GM21717 (cell line): Measurements from ENCODE around the gene TNFAIP3.

Source experiments
- ATAC-seq: cut with Tn5 transposase; IDR thresholded peaks from one replicate; pipeline ENCODE4 v1.9.1; 2021; ENCODE audit warnings: mild to moderate bottlenecking, moderate library complexity; ENCODE audit not compliant: unreplicated experiment

Gene TNFAIP3

DNA sequence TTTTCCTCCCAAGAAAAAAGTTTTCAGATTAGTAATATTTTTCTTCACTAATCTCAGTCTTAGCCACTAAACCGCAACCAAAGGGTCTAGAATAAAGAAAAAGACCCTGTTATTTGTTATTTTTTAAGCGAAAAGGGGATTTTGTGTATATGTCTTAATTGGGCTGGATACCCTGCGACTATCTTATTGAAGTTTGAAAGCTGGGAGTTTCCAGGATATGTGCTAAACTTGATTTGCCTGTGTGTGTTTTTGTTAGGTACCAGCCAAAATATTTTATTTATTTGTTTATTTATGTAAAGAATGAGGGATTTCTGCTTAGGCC lies 52.4 kb downstream of the TNFAIP3 start:
- ATAC-seq: no peak

DNA sequence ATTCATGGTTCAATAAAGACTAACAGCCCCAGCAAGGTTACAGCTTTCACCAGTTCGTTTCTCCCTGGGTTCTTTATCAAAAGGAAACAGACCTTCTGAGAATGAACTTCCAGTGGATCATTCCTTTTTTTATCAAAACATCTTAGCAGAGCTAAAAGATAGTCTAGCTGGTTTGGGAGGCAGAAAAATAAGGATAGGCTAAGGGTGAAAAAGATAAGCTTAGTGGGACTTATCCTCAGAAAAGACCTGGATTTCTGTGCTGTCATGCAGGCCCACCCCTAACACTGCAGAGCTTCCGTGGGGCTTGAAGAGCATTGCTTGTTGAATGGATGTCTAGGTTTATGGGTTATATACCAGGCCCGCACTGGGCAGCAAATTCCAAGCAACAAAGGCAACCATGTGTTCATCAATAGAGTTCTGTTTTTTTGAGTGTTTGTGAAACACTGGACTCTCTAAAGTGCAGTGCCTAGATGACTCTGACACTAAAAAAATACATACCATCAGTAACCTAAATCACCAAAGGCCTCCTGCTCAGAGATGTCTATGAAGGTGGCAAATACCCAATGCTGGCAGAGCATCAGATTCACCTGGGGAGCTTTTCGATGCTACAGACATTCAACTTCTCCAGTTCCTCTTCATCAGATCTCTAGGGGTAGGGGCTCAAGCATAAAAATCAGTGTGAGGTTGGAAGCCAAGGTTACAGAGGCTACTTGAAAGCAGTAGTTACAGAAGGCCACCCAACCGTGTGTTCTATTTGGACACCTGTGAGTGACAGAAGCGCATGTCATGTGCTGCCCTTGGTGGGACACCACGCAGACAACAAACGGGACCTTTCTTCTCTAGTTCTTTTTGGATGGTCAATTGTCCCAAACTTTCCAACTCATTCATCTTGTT lies 53.0 kb downstream of the TNFAIP3 start:
- ATAC-seq: no peak

DNA sequence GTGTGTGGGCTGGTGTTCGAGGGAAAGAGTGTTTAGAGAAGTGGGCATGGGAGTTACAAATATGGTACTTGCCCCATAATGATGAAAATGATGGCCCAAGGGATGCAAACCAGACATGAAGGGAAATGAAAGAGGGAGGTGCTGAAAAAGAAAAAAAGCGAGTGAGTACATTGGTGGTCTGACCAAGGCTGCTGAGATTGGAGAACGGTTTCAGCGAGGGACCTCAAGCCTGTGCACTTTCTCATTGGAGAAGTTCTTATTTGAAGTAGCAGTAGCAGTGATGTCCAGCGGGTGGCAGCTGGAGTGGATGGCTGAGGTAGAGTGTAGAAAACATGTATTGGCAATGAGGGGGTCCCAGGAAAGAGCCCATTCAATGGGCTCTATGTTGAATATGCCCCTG lies 54.8 kb downstream of the TNFAIP3 start:
- ATAC-seq: no peak

DNA sequence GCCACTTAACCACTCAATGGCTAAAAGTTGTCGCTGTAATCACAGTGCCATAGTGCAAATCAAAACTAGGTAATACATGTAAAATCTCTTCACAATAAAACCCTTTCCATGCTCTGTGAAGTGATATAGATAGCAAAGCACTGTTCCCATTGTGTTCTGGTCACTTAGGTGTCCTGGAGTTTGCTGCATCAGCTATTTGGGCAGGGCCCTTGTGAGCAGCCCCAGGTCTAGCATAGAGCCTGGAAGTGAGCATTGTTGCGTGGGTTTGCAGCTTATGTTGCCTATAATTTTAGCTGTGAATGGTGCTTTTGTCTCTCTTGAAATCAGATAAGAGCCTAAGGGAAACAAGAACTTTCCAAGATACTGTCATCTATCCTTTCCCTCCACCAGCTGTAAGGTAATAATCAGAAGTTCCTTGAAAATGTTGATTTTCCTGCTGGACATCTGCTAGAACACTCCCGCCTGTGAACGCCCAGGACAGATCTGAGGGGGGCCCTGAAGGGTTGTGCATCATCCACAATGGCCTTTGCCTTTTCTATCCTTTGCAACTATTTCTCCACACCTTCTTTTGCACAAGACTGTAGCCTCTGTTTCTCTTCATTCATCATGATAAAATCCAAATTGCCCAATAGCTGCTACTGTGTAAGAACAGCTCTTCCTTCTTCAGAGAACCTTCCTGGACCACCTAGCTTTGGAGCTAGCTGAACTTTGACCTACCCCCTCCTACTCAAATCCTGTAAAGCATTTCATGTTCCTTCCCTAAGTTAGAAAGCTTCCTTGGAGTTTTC lies 57.0 kb downstream of the TNFAIP3 start:
- ATAC-seq: no peak

DNA sequence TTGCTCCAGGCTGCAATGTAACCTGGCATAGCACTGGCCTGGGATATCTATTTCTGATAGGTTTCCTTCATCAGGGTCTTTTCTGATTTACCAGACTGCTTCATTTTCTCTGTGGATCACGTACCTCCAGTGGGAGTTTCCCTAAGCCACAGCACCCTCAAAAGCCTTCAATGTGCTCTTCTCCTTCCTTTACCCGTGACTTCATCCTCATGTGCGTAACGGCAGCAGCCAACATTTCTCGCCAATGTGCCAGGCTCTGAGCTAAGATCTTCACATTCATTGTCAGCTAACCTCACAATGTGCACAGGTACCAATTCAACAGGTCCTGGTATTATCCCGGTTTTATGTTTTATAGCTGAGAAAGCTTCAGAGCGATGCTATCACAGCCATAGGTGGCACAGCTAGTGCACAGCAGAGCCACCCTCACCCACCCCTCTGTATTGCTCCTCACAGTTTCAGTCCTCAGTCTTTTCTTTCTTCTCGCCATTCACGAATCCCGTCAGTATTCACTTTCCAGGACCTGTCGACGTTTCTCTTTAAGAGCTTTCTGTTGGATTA lies 58.2 kb downstream of the TNFAIP3 start:
- no peak for ATAC-seq

DNA sequence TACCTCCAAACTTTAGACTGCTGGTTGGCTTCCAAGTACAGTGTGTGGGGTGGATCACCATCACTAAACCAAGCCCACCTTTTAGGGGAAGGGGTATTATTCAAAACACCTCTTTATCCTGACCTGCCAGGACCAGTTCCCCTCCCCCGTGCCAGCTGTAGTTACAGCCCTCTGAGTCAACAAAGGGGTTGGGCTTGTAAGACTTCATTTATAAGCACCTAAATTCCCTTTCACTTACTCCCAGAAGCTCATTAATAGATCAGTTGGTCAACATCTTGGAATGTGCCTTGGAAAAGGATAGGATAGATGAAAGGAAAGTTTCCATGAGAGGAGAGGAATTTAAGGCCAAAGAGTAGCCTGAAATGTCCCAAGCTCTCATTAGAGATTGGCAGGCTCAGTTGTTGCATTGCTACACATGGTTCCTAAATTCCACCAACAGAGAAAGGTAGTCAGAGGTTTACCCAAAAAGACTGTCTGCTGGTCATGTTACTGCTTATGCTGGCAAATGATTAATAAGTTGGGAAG lies 59.2 kb downstream of the TNFAIP3 start:
- no peak for ATAC-seq

DNA sequence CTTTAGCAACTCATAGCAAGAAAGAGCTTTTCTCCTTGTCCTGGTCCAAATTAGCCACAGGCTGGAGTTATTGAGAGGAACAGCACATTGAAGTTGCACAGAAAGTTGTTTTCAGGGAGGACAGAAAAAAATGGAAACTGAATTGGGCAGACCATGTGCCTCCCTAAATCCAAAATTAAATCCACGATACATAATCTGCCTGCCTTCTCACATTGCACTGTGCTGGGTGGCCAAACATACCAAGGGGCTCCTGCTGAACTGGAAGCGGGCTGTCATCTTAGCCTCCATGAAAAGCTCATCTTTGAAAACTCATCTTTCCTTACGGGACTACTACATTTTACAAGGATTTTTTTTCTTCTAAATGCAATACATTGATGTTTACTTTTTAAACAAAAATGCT lies 59.9 kb downstream of the TNFAIP3 start:
- no peak for ATAC-seq

DNA sequence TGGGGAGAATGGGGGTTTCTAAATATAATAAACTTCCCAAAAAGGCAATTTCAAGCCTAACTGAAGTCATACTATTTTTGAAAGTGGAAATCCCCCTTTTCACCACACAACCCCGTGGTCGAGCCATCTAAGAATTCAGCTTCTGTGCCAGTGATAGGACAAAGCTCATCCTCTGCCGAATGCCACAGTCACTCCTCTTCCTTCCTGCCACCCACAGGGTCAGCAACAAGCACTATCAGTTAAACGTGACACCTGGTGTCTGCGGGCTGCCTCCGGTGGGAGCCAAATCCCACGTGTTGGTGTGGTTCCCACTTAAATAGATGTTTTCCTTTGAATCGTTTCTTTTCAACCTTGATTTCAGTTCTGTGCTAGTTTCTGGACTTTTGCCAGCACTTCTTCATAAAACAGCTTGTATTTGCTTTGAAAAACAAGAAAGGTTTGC lies 60.7 kb downstream of the TNFAIP3 start:
- peak; percentile 82 for ATAC-seq

DNA sequence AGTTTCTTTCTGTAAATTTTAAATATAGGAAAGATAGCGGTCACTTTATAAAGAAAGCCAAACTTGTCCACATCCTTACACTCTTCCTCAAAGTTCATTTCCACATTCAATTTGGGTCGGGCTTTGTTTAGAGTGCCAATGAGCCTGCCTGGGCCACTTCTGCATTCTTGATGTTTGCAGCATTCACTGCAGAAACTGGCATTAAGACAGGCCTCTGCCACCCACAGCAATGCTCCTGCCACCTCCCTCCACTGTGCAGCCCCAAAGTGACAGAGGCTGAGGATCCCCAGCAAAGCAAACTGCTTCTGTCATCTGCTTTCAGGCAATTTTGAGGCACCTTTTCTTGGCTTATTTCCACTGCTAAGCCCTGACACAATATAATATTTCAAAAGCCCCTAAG lies 61.2 kb downstream of the TNFAIP3 start:
- ATAC-seq: peak; percentile 20

DNA sequence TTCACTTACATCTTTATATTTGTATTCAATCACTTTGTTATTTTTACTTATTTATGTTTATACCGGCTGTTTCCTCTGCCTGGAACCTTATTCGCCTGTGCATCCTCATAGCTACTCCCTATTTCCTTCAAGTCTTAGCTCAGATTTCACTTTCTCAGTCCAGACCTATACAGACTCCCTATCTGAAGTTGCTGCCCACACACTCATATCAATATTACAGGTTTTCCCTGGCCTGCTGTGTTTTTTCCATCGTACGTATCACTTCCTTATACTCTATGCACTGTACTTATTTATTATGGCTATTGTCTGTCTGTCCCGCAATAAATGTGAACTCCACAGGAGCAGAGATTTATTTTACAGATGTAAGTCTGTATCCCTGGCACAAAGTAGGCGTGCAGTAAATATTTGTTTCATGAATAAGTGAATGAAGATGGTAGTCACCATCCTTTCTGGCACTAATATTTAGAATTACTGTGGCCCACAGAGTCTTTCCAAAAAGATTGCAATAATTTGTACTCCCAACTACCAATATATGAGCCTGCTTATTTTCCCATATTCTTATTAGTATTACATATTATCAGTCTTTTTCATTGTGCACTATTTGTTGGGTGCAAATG lies 64.9 kb downstream of the TNFAIP3 start:
- no peak for ATAC-seq
